CD14-positive monocyte (primary cell): ENCODE results near the gene ZIC1. TPM values are rescaled to one million over a fixed set of nuclear protein-coding genes. Genes with fewer than 3 reads are reported as not detected.

Source experiments
- DNase-seq, 3 donors: peaks; one replicate each; pipeline ENCODE4 v3.0.0-alpha.2; 2011 to 2022
- H2AFZ ChIP-seq: 2 replicates; pipeline ENCODE4 v1.6.0; 2012; ENCODE audit warnings: mild to moderate bottlenecking, low read depth, low read length, inconsistent platforms; ENCODE audit not compliant: insufficient read depth, poor library complexity, severe bottlenecking
- H3K27ac ChIP-seq, 2 donors: 1 replicate in 1 of 2; 2 replicates in 1 of 2; pipeline ENCODE4 v1.5.1; 2012 to 2013; ENCODE audit warnings: low read length in 2 of 2, control low read depth in 1 of 2, inconsistent platforms in 1 of 2, low read depth in 1 of 2, mild to moderate bottlenecking in 1 of 2
- H3K27me3 ChIP-seq, 2 donors: one replicate each; pipeline versions ENCODE4 v1.6.0 to v1.6.1; 2011 to 2013; ENCODE audit warnings: low read length in 2 of 2; ENCODE audit not compliant: control insufficient read depth in 2 of 2, insufficient read depth in 2 of 2
- H3K36me3 ChIP-seq, 2 donors: replicated peaks in 1 of 2; 1 replicate in 1 of 2; 2 replicates in 1 of 2; pipeline versions ENCODE4 v1.5.1 to v1.6.1; 2012 to 2013; ENCODE audit warnings: low read length in 2 of 2, control low read depth in 1 of 2, inconsistent platforms in 1 of 2, mild to moderate bottlenecking in 1 of 2; ENCODE audit not compliant: insufficient read depth in 2 of 2, control insufficient read depth in 1 of 2
- H3K4me1 ChIP-seq, 2 donors: 1 replicate in 1 of 2; 2 replicates in 1 of 2; pipeline versions ENCODE4 v1.5.1 to v1.6.1; 2012 to 2013; ENCODE audit warnings: low read length in 2 of 2, control low read depth in 1 of 2, inconsistent platforms in 1 of 2, mild to moderate bottlenecking in 1 of 2, moderate library complexity in 1 of 2; ENCODE audit not compliant: insufficient read depth in 2 of 2, control insufficient read depth in 1 of 2
- H3K4me2 ChIP-seq: replicated peaks from 2 replicates; pipeline ENCODE3; 2012; ENCODE audit warnings: low read length, moderate library complexity, mild to moderate bottlenecking; ENCODE audit not compliant: poor library complexity, severe bottlenecking; ENCODE audit errors: extremely low read depth
- H3K4me3 ChIP-seq, 3 experiments: fragments of 200-600 bp in 1 of 3; sonication (generic) in 1 of 3; replicated peaks in 1 of 3; 1 replicate in 2 of 3; 2 replicates in 1 of 3; pipeline ENCODE4 v1.5.1; 2011 to 2013; ENCODE audit warnings: low read length in 3 of 3, mild to moderate bottlenecking in 3 of 3, control low read depth in 2 of 3, low read depth in 2 of 3, inconsistent platforms in 1 of 3, moderate library complexity in 1 of 3
- H3K79me2 ChIP-seq: 2 replicates; pipeline ENCODE4 v1.6.0; 2012; ENCODE audit warnings: mild to moderate bottlenecking, control low read depth, inconsistent platforms, low read length, moderate library complexity; ENCODE audit not compliant: insufficient read depth
- H3K9ac ChIP-seq: 2 replicates; pipeline ENCODE4 v1.6.0; 2017; ENCODE audit warnings: low read length, mild to moderate bottlenecking; ENCODE audit not compliant: insufficient read depth, poor library complexity, severe bottlenecking
- H3K9me3 ChIP-seq, 2 donors: replicated peaks in 1 of 2; 1 replicate in 1 of 2; 2 replicates in 1 of 2; pipeline versions ENCODE4 v1.5.1 to v1.6.1; 2012 to 2013; ENCODE audit warnings: low read length in 2 of 2, control low read depth in 1 of 2; ENCODE audit not compliant: control insufficient read depth in 1 of 2, insufficient read depth in 1 of 2
- H4K20me1 ChIP-seq: 2 replicates; pipeline ENCODE4 v1.6.0; 2012; ENCODE audit warnings: mild to moderate bottlenecking, low read length, control low read depth, moderate library complexity; ENCODE audit not compliant: insufficient read depth
- H3K27ac Mint-ChIP-seq, 7 donors: one replicate each; pipeline ENCODE4 v1.8.0; 2020; ENCODE audit warnings: mild to moderate bottlenecking in 7 of 7, mixed read lengths in 7 of 7, moderate library complexity in 6 of 7, inconsistent platforms in 2 of 7
- H3K27me3 Mint-ChIP-seq, 3 donors: one replicate each; pipeline ENCODE4 v1.8.0; 2021 to 2022; ENCODE audit warnings: low read depth in 3 of 3, mild to moderate bottlenecking in 3 of 3, mixed read lengths in 3 of 3, moderate library complexity in 3 of 3, inconsistent platforms in 1 of 3
- H3K36me3 Mint-ChIP-seq, 2 donors: one replicate each; pipeline ENCODE4 v1.8.0; 2020; ENCODE audit warnings: mixed read lengths in 2 of 2, inconsistent platforms in 1 of 2, mild to moderate bottlenecking in 1 of 2
- H3K4me1 Mint-ChIP-seq: one replicate; pipeline ENCODE4 v1.8.0; 2020; ENCODE audit warnings: mild to moderate bottlenecking, mixed read lengths
- H3K4me3 Mint-ChIP-seq, 2 donors: one replicate each; pipeline ENCODE4 v1.8.0; 2020; ENCODE audit warnings: mild to moderate bottlenecking in 2 of 2, mixed read lengths in 2 of 2, moderate library complexity in 1 of 2
- H3K9me3 Mint-ChIP-seq, 7 donors: one replicate each; pipeline ENCODE4 v1.8.0; 2020 to 2022; ENCODE audit warnings: mixed read lengths in 7 of 7, mild to moderate bottlenecking in 6 of 7, moderate library complexity in 6 of 7, inconsistent platforms in 2 of 7
- CTCF ChIP-seq: fragments of 200-600 bp; IDR thresholded peaks from one replicate; pipeline ENCODE4 v1.8.0; 2022; ENCODE audit warnings: antibody characterized with exemption, mild to moderate bottlenecking
- WGBS: methylation state at CpG from one replicate; pipeline ENCODE4 v1.1.5; 2013; ENCODE audit warnings: missing lambda C conversion rate; ENCODE audit not compliant: insufficient coverage; 5-methylcytosine and 5-hydroxymethylcytosine counted together
- intact Hi-C, 2 donors: fragments of 100-400 bp; cut with micrococcal nuclease; formaldehyde crosslinking; loops; one replicate each; pipeline versions ENCODE4 v1.15.0 to v1.15.1; 2023
- polyA plus RNA-seq, 3 donors: library from polyadenylated mRNA; depleted of rRNA in 1 of 3; unstranded in 2 of 3; stranded (reverse) in 1 of 3; fragments of 300-500 nt in 2 of 3; fragments of >200 nt in 1 of 3; fragmentation: Illumina TruSeq in 2 of 3; gene quantifications; 1 replicate in 2 of 3; 2 replicates in 1 of 3; pipeline ENCODE4 v1.2.3, GENCODE V29; 2012 to 2021

Gene ZIC1
- polyA plus RNA-seq, 3 donors: not detected

GRCh38 chr3:147425388-147425850 lies 16.3 kb downstream of the ZIC1 start:
- no peak overlapping the region for H3K9ac ChIP-seq
- intact Hi-C loops: no loop called here
- no peaks in the 10 kb centered on the region for H3K4me1 ChIP-seq
- no peak overlapping the region for H3K4me2 ChIP-seq
- H3K27me3 ChIP-seq: peaks cover 51 to 76% of the 10 kb centered on the region in 2 donors
- DNase-seq: no peak
- Mint-ChIP-seq H3K4me3 (peak overlapping the region in 1 of 2 donors; percentile 20), H3K36me3 (peaks cover 5 to 7% of the 10 kb centered on the region in 2 donors), H3K4me1 (no peaks in the 10 kb centered on the region), H3K27me3 (peaks cover 53 to 63% (median 59%) of the 10 kb centered on the region in 3 donors), H3K9me3 (peaks cover 8 to 37% (median 31%) of the 10 kb centered on the region in 7 donors), H3K27ac (no peak overlapping the region)
- H3K4me3 ChIP-seq: no peak overlapping the region
- H3K36me3 ChIP-seq: no peaks in the 10 kb centered on the region
- no peaks in the 10 kb centered on the region for H4K20me1 ChIP-seq
- peaks cover 33 to 49% of the 10 kb centered on the region in 2 donors for H3K9me3 ChIP-seq
- H2AFZ ChIP-seq: no peak overlapping the region
- no peaks in the 10 kb centered on the region for H3K79me2 ChIP-seq
- no CpG with 5 or more reads among the region's 1 CpG for WGBS
- TF ChIP-seq CTCF: no peak
- no peak overlapping the region for H3K27ac ChIP-seq

- H3K9ac ChIP-seq: no peak overlapping the region
- H3K36me3 Mint-ChIP-seq: peaks cover 5 to 7% of the 10 kb centered on the region in 2 donors
- H3K9me3 Mint-ChIP-seq: peaks cover 8 to 25% (median 21%) of the 10 kb centered on the region in 7 donors
- no peak for TF ChIP-seq CTCF
- H3K4me1 ChIP-seq: no peaks in the 10 kb centered on the region
- H3K27ac Mint-ChIP-seq: no peak overlapping the region
- H3K9me3 ChIP-seq: peaks cover 21 to 34% of the 10 kb centered on the region in 2 donors
- H3K36me3 ChIP-seq: no peaks in the 10 kb centered on the region
- H3K4me3 ChIP-seq: no peak overlapping the region
- no peak overlapping the region for H2AFZ ChIP-seq
- no peak overlapping the region for H3K27ac ChIP-seq
- DNase-seq: no peak
- H4K20me1 ChIP-seq: no peaks in the 10 kb centered on the region
- peaks cover 36 to 66% of the 10 kb centered on the region in 2 donors for H3K27me3 ChIP-seq
- H3K4me3 Mint-ChIP-seq: no peak overlapping the region
- no peaks in the 10 kb centered on the region for H3K79me2 ChIP-seq
- peaks cover 39 to 48% (median 44%) of the 10 kb centered on the region in 3 donors for H3K27me3 Mint-ChIP-seq
- H3K4me1 Mint-ChIP-seq: no peaks in the 10 kb centered on the region
- H3K4me2 ChIP-seq: no peak overlapping the region
- WGBS: no CpG with 5 or more reads among the region's 2 CpGs
- intact Hi-C loops: no loop called here
Measured at GRCh38 chr3:147426931-147427330, 17.8 kb downstream of the ZIC1 start.
